ACC112 (cell line): ENCODE results near the gene PCDHB4.
"Not testable (repeated sequence)": the region's sequence is repeated elsewhere in the genome, so short reads cannot be mapped to it uniquely, and the experiment has no call there.

Source experiments
- H2AFZ ChIP-seq: fragments of 200-600 bp; sonication (generic); one replicate; pipeline ENCODE4 v1.6.0; 2017; ENCODE audit warnings: antibody characterized with exemption, low read length; ENCODE audit not compliant: unreplicated experiment
- H3K27ac ChIP-seq: fragments of 200-600 bp; sonication (generic); 2 replicates; pipeline ENCODE4 v1.5.1; 2014; ENCODE audit warnings: low read depth, mild to moderate bottlenecking, antibody characterized with exemption, low read length, moderate library complexity
- H3K27me3 ChIP-seq: fragments of 200-600 bp; sonication (generic); 2 replicates; pipeline ENCODE4 v1.6.1; 2014; ENCODE audit warnings: mild to moderate bottlenecking, antibody characterized with exemption, low read length, moderate library complexity, mixed read lengths; ENCODE audit not compliant: insufficient read depth
- H3K36me3 ChIP-seq: fragments of 200-600 bp; sonication (generic); 2 replicates; pipeline ENCODE4 v1.6.1; 2016; ENCODE audit warnings: mild to moderate bottlenecking, antibody characterized with exemption, low read length, moderate library complexity, mixed read lengths; ENCODE audit not compliant: insufficient read depth
- H3K4me1 ChIP-seq: fragments of 200-600 bp; sonication (generic); one replicate; pipeline ENCODE4 v1.6.1; 2016; ENCODE audit warnings: low read length, mixed read lengths; ENCODE audit not compliant: insufficient read depth, unreplicated experiment, control insufficient read depth
- H3K4me3 ChIP-seq: fragments of 200-600 bp; sonication (generic); 2 replicates; pipeline ENCODE4 v1.5.1; 2014; ENCODE audit warnings: mild to moderate bottlenecking, low read depth, low read length
- H3K79me2 ChIP-seq: fragments of 200-600 bp; sonication (generic); one replicate; pipeline ENCODE4 v1.6.0; 2016; ENCODE audit warnings: low read length; ENCODE audit not compliant: control insufficient read depth, unreplicated experiment, insufficient read depth

Gene PCDHB4

GRCh38 chr5:141150224-141150992, 28.8 kb downstream of the PCDHB4 start:
- Histone ChIP-seq H3K4me1 (no peaks in the 10 kb centered on the region), H2AFZ (no peak overlapping the region), H3K27ac (no peak overlapping the region), H3K79me2 (no peaks in the 10 kb centered on the region), H3K4me3 (no peak overlapping the region; the same call in 1 of the 2 replicates), H3K36me3 (no peaks in the 10 kb centered on the region), H3K27me3 (peaks cover 5% of the 10 kb centered on the region; the same call in 1 of the 2 replicates)

GRCh38 chr5:141150993-141151325, 29.3 kb downstream of the PCDHB4 start:
- no peak overlapping the region for H3K4me3 ChIP-seq
- H2AFZ ChIP-seq: no peak overlapping the region
- peaks cover 5% of the 10 kb centered on the region; the same call in 1 of the 2 replicates for H3K27me3 ChIP-seq

DNA sequence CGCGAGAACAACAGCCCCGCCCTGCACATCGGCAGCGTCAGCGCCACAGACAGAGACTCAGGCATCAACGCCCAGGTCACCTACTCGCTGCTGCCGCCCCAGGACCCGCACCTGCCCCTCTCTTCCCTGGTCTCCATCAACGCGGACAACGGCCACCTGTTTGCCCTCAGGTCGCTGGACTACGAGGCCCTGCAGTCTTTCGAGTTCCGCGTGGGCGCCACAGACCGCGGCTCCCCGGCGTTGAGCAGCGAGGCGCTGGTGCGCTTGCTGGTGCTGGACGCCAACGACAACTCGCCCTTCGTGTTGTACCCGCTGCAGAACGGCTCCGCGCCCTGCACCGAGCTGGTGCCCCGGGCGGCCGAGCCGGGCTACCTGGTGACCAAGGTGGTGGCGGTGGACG, 30.0 kb downstream of the PCDHB4 start:
- H3K4me3 ChIP-seq, H3K79me2 ChIP-seq, H3K36me3 ChIP-seq, H3K27me3 ChIP-seq, H3K4me1 ChIP-seq, H3K27ac ChIP-seq, H2AFZ ChIP-seq: not testable (repeated sequence)

More at GRCh38 chr5:141150993-141151325, 29.3 kb downstream of the PCDHB4 start:
- Histone ChIP-seq H3K4me1 (no peaks in the 10 kb centered on the region), H3K27ac (no peak overlapping the region), H3K36me3 (no peaks in the 10 kb centered on the region), H3K79me2 (no peaks in the 10 kb centered on the region)

DNA sequence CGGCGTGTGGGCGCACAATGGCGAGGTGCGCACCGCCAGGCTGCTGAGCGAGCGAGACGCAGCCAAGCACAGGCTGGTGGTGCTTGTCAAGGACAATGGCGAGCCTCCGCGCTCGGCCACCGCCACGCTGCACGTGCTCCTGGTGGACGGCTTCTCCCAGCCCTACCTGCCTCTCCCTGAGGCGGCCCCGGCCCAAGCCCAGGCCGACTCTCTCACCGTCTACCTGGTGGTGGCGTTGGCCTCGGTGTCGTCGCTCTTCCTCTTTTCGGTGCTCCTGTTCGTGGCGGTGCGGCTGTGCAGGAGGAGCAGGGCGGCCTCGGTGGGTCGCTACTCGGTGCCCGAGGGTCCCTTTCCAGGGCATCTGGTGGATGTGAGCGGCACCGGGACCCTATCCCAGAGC, 30.5 kb downstream of the PCDHB4 start:
- not testable (repeated sequence) for H3K27ac ChIP-seq, H3K36me3 ChIP-seq, H3K4me3 ChIP-seq, H2AFZ ChIP-seq, H3K27me3 ChIP-seq, H3K79me2 ChIP-seq, H3K4me1 ChIP-seq

DNA sequence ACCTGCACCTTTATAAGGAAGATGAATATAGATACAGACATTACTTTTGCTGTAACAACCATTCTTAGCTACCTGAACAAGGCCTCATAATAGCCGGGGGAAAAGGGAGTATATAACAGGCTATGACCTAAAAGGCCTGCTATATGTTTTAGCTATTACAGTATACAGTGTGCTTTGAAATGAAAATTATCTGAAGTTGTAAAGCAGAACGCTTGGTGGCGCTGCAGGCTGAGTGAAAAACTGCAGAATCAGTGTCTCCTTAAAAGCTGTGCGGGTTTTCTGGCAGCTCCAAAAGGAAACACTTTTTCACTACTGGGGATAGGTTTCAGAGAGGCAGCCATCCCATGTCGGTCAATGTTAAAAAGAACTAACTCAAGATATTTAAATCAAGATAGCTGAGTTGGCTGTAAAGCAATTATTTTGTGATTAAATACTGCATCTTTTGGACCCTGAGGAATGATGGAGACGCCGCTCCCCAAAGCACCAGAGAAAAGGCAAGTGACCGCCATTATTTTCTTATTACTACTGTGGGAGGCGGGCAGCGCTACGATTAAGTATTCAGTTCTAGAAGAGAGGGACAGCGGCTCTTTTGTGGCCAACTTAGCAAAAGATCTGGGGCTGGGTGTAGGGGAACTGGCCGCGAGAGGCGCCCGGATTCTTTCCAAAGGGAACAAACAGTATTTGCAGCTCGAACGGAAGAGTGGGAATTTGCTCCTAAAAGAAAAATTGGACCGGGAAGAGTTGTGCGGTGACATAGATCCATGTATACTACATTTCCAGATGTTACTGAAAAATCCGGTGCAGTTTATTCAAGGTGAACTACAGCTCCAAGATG, 34.1 kb downstream of the PCDHB4 start:
- no peaks in the 10 kb centered on the region for H3K79me2 ChIP-seq
- H2AFZ ChIP-seq: no peak overlapping the region
- no peaks in the 10 kb centered on the region for H3K36me3 ChIP-seq
- peaks cover 8% of the 10 kb centered on the region; the same call in 1 of the 2 replicates for H3K27me3 ChIP-seq
- no peak overlapping the region for H3K4me3 ChIP-seq
- H3K4me1 ChIP-seq: no peaks in the 10 kb centered on the region
- no peak overlapping the region for H3K27ac ChIP-seq

DNA sequence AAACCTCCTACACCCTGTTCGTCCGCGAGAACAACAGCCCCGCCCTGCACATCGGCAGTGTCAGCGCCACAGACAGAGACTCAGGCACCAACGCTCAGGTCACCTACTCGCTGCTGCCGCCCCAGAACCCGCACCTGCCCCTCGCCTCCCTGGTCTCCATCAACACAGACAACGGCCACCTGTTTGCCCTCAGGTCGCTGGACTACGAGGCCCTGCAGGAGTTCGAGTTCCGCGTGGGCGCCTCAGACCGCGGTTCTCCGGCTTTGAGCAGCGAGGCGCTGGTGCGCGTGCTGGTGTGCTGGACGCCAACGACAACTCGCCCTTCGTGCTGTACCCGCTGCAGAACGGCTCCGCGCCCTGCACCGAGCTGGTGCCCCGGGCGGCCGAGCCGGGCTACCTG, 35.7 kb downstream of the PCDHB4 start:
- H3K36me3 ChIP-seq, H2AFZ ChIP-seq, H3K27ac ChIP-seq, H3K4me1 ChIP-seq, H3K79me2 ChIP-seq, H3K27me3 ChIP-seq, H3K4me3 ChIP-seq: not testable (repeated sequence)

- H3K27me3 ChIP-seq, H3K79me2 ChIP-seq, H3K36me3 ChIP-seq, H2AFZ ChIP-seq, H3K4me1 ChIP-seq, H3K4me3 ChIP-seq, H3K27ac ChIP-seq: not testable (repeated sequence)
Measured at GRCh38 chr5:141157901-141158300, 36.3 kb downstream of the PCDHB4 start.

- no peaks in the 10 kb centered on the region for H3K36me3 ChIP-seq
- peaks cover 27% of the 10 kb centered on the region for H3K27me3 ChIP-seq
- peak within 1 kb of the TSS; percentile 41 for H2AFZ ChIP-seq
- H3K27ac ChIP-seq: no peak within 1 kb of the TSS
- H3K4me3 ChIP-seq: no peak within 1 kb of the TSS
- no peaks in the 10 kb centered on the region for H3K79me2 ChIP-seq
- no peaks in the 10 kb centered on the region for H3K4me1 ChIP-seq
Measured at GRCh38 chr5:141172381-141173204, 51.0 kb downstream of the PCDHB4 start, which contains the start of gene PCDHB7. TSS of gene PCDHB7 (plus strand) at chr5:141172644. CDS start at chr5:141172836, 192 bp downstream.

DNA sequence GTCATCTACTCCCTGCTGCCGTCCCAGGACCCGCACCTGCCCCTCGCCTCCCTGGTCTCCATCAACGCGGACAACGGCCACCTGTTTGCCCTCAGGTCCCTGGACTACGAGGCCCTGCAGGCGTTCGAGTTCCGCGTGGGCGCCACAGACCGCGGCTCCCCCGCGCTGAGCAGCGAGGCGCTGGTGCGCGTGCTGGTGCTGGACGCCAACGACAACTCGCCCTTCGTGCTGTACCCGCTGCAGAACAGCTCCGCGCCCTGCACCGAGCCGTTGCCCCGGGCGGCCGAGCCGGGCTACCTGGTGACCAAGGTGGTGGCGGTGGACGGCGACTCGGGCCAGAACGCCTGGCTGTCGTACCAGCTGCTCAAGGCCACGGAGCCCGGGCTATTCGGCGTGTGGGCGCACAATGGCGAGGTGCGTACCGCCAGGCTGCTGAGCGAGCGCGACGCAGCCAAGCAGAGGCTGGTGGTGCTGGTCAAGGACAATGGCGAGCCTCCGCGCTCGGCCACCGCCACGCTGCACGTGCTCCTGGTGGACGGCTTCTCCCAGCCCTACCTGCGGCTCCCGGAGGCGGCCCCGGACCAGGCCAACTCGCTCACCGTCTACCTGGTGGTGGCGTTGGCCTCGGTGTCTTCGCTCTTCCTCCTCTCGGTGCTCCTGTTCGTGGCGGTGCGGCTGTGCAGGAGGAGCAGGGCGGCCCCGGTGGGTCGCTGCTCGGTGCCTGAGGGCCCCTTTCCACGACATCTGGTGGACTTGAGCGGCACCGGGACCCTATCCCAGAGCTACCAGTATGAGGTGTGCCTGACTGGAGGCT, 52.9 kb downstream of the PCDHB4 start:
- not testable (repeated sequence) for H3K4me3 ChIP-seq, H3K27ac ChIP-seq, H3K4me1 ChIP-seq, H2AFZ ChIP-seq, H3K36me3 ChIP-seq, H3K79me2 ChIP-seq
- H3K27me3 ChIP-seq: peaks cover 36% of the 10 kb centered on the region
